Measurements from ENCODE around the gene LST1. TPM values are rescaled to one million over a fixed set of nuclear protein-coding genes. Genes with fewer than 3 reads are reported as not detected.

LST1 gene
- total and polyA plus RNA-seq, 12 donors: 5.8 to 67.8 (median 20.7) TPM

- DNase-seq: peak in 4 of 7 donors; percentile 38 to 70 (median 52)
- H3K4me1 ChIP-seq (replicated peaks in 1 of 2): peaks cover 0 to under 1% of the 10 kb centered on the region in 2 donors
- TF ChIP-seq, protein P1, sequence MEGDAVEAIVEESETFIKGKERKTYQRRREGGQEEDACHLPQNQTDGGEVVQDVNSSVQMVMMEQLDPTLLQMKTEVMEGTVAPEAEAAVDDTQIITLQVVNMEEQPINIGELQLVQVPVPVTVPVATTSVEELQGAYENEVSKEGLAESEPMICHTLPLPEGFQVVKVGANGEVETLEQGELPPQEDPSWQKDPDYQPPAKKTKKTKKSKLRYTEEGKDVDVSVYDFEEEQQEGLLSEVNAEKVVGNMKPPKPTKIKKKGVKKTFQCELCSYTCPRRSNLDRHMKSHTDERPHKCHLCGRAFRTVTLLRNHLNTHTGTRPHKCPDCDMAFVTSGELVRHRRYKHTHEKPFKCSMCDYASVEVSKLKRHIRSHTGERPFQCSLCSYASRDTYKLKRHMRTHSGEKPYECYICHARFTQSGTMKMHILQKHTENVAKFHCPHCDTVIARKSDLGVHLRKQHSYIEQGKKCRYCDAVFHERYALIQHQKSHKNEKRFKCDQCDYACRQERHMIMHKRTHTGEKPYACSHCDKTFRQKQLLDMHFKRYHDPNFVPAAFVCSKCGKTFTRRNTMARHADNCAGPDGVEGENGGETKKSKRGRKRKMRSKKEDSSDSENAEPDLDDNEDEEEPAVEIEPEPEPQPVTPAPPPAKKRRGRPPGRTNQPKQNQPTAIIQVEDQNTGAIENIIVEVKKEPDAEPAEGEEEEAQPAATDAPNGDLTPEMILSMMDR (IDR thresholded peaks at IDR 0.05): no peak
- TF ChIP-seq POLR2A (IDR thresholded peaks at IDR 0.05): peak; percentile 33 to 48
- peak within 1 kb of the TSS in 1 of 5 donors; percentile 65 for H3K27ac ChIP-seq
- H3K9me3 ChIP-seq (replicated peaks in 1 of 3): no peaks in the 10 kb centered on the region
- WGBS, 4 donors: 58 to 73% (median 60%) methylated on average over 19 of the region's 19 CpGs
- no peaks in the 10 kb centered on the region for H3K27me3 ChIP-seq
- peak within 1 kb of the TSS in 1 of 4 donors; percentile 47 for H3K4me3 ChIP-seq
- no peaks in the 10 kb centered on the region for H3K36me3 ChIP-seq (replicated peaks in 1 of 2)
- intact Hi-C loops (cut with DNase I): no loop called here
Measured at GRCh38 chr6:31575335-31575901, 10.7 kb upstream of the LST1 start, which contains the start of gene TNF. Gene TNF (plus strand): TSS chr6:31575565. CDS start chr6:31575742, 177 bp downstream.

GRCh38 chr6:31575952-31576685, 10.0 kb upstream of the LST1 start:
- Histone ChIP-seq H3K4me3 (peak overlapping the region in 1 of 4 donors; percentile 47), H3K4me1 (replicated peaks in 1 of 2) (peaks cover 0 to 4% of the 10 kb centered on the region in 2 donors), H3K9me3 (replicated peaks in 1 of 3) (no peaks in the 10 kb centered on the region), H3K27ac (peak overlapping the region in 1 of 5 donors; percentile 65), H3K36me3 (replicated peaks in 1 of 2) (no peaks in the 10 kb centered on the region), H3K27me3 (no peaks in the 10 kb centered on the region)
- TF ChIP-seq, protein P1 (IDR thresholded peaks at IDR 0.05): no peak
- no peak for TF ChIP-seq POLR2A (IDR thresholded peaks at IDR 0.05)
- 64 to 71% (median 68%) methylated on average over 8 of the region's 8 CpGs for WGBS, 4 donors
- no peak for DNase-seq
- intact Hi-C loops (cut with DNase I): no loop called here

DNA sequence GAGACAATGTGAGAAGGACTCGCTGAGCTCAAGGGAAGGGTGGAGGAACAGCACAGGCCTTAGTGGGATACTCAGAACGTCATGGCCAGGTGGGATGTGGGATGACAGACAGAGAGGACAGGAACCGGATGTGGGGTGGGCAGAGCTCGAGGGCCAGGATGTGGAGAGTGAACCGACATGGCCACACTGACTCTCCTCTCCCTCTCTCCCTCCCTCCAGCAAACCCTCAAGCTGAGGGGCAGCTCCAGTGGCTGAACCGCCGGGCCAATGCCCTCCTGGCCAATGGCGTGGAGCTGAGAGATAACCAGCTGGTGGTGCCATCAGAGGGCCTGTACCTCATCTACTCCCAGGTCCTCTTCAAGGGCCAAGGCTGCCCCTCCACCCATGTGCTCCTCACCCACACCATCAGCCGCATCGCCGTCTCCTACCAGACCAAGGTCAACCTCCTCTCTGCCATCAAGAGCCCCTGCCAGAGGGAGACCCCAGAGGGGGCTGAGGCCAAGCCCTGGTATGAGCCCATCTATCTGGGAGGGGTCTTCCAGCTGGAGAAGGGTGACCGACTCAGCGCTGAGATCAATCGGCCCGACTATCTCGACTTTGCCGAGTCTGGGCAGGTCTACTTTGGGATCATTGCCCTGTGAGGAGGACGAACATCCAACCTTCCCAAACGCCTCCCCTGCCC, 9.0 kb upstream of the LST1 start:
- 82 to 91% (median 86%) methylated on average over 15 to 19 of the region's 19 CpGs for WGBS, 4 donors
- intact Hi-C loops (cut with DNase I): no loop called here
- Histone ChIP-seq H3K9me3 (replicated peaks in 1 of 3) (no peaks in the 10 kb centered on the region), H3K27ac (no peak overlapping the region), H3K4me3 (no peak overlapping the region), H3K36me3 (replicated peaks in 1 of 2) (no peaks in the 10 kb centered on the region), H3K27me3 (no peaks in the 10 kb centered on the region), H3K4me1 (replicated peaks in 1 of 2) (peaks cover 4 to 5% of the 10 kb centered on the region in 2 donors)
- no peak for DNase-seq
- no peak for TF ChIP-seq POLR2A (IDR thresholded peaks at IDR 0.05)
- TF ChIP-seq, protein P1 (IDR thresholded peaks at IDR 0.05): no peak

DNA sequence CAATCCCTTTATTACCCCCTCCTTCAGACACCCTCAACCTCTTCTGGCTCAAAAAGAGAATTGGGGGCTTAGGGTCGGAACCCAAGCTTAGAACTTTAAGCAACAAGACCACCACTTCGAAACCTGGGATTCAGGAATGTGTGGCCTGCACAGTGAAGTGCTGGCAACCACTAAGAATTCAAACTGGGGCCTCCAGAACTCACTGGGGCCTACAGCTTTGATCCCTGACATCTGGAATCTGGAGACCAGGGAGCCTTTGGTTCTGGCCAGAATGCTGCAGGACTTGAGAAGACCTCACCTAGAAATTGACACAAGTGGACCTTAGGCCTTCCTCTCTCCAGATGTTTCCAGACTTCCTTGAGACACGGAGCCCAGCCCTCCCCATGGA, 8.5 kb upstream of the LST1 start:
- H3K4me1 ChIP-seq (replicated peaks in 1 of 2): peaks cover 4 to 5% of the 10 kb centered on the region in 2 donors
- no peak overlapping the region for H3K27ac ChIP-seq
- H3K36me3 ChIP-seq (replicated peaks in 1 of 2): no peaks in the 10 kb centered on the region
- TF ChIP-seq, protein P1 (IDR thresholded peaks at IDR 0.05): no peak
- TF ChIP-seq POLR2A (IDR thresholded peaks at IDR 0.05): no peak
- 82 to 88% (median 84%) methylated on average over 3 of the region's 3 CpGs for WGBS, 4 donors
- H3K9me3 ChIP-seq (replicated peaks in 1 of 3): no peaks in the 10 kb centered on the region
- no peaks in the 10 kb centered on the region for H3K27me3 ChIP-seq
- intact Hi-C loops (cut with DNase I): no loop called here
- no peak overlapping the region for H3K4me3 ChIP-seq
- no peak for DNase-seq
